NCI-H2171 (cell line): ENCODE measurements around the gene AP2A2.

Source experiments
- DNase-seq: peaks from one replicate; lab custom pipeline; 2025; lab: John Stamatoyannopoulos, UW

The AP2A2 gene

DNA sequence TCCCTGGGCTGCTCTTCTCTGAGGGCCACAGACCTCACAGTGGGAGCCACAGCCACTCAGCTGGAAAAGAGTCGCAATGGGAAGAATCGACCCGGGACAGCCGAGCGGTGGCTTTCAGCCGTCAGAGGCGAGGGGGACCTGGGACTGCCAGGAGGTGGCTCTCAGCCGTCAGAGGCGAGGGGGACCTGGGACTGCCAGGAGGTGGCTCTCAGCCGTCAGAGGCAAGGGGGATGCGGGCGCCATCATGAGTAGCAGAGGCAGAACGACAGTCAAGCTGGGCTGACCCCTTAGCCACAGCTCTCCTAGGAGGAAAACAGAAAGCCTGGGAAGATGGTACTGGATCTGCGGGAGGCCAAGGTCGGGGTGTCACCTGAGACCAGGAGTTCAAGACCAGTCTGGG is 134.1 kb downstream of the AP2A2 start:
- no peak for DNase-seq

DNA sequence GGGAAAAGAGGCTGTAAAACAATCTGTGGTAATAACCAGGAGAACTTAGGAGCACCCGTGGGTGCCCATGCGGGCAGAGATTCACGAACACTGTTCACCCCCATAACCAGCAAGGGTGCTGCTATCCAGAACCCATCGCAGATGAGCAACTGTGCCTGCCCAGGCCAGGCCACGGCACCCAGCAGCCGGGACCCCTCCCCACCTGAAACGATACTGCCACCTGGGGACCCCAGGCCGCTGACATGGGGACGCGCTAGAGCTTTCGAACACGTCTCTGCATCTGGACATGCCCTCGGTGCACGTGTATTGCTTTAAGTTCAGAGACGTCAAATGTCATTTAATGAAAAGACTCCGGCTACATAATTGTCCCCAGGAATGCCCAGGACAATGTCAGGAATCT is 134.7 kb downstream of the AP2A2 start:
- DNase-seq, result no peak

DNA sequence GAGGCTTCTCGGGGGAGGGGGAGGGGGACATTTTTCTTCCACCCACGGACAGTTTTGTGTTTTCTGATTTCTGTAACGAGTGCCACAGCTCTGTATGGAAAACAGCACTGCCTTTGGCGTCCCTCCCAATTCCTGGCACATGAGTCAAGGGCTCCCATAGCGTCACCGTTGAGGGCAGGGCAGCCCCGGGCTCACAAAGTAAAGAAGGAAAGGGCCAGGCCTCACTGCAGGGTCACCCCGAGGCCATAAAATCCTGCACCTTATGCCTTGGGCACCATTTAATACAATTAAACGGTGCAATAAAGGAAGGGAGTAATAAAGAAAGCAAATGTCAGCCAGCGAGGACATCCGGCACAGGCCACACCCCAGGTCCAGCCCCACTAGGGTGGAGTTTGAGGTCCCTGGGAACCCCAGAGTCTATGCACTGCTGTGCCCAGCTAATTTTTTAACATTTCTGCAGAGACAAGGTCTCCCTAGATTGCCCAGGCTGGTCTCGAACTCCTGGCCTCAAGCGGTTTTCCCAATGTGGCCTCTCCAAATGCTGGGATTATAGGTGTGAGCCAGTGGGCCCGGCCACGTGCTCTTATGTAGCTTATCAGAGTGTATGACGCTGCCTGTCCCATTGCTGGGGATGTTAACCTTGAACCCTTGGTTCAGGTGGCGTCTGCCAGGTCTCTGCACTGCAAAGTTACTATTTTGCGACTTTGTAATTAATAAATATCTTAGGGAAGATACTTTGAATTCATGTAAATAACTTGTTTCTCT is 135.4 kb downstream of the AP2A2 start:
- no peak for DNase-seq
